Measurements from ENCODE around the gene ARHGEF39.

ARHGEF39 gene

DNA sequence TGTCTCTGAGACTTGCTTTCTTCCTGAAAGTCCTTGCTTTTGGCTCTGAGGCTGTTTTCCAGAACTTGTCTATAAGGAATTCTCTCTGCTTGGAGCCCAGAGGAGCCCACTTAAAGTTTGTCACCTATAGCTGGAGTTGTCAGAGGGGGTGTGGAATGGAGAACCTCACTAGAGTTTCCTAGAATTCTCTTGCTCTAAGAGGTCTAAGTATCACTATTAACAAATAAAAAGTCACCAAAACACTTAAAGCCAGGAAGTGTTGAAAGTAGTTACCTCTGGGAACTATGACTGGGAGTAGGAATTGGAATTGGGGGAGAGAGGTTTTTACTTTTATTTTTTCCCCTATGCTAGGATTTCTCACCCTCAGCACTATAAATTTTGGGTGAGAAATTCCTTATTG lies 29.3 kb downstream of the ARHGEF39 start:
- Mint-ChIP-seq H3K36me3 (ENCODE audit: low read depth) (peaks cover 21% of the 10 kb centered on the region), H3K27me3 (ENCODE audit: low read depth, poor library complexity) (peaks cover 19% of the 10 kb centered on the region), H3K4me1 (peaks cover 30% of the 10 kb centered on the region), H3K27ac (peak overlapping the region; percentile 37), H3K9me3 (peaks cover 22% of the 10 kb centered on the region), H3K4me3 (no peak overlapping the region)
- TF ChIP-seq, protein P1, sequence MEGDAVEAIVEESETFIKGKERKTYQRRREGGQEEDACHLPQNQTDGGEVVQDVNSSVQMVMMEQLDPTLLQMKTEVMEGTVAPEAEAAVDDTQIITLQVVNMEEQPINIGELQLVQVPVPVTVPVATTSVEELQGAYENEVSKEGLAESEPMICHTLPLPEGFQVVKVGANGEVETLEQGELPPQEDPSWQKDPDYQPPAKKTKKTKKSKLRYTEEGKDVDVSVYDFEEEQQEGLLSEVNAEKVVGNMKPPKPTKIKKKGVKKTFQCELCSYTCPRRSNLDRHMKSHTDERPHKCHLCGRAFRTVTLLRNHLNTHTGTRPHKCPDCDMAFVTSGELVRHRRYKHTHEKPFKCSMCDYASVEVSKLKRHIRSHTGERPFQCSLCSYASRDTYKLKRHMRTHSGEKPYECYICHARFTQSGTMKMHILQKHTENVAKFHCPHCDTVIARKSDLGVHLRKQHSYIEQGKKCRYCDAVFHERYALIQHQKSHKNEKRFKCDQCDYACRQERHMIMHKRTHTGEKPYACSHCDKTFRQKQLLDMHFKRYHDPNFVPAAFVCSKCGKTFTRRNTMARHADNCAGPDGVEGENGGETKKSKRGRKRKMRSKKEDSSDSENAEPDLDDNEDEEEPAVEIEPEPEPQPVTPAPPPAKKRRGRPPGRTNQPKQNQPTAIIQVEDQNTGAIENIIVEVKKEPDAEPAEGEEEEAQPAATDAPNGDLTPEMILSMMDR (IDR thresholded peaks at IDR 0.05): no peak
- no peak for DNase-seq

DNA sequence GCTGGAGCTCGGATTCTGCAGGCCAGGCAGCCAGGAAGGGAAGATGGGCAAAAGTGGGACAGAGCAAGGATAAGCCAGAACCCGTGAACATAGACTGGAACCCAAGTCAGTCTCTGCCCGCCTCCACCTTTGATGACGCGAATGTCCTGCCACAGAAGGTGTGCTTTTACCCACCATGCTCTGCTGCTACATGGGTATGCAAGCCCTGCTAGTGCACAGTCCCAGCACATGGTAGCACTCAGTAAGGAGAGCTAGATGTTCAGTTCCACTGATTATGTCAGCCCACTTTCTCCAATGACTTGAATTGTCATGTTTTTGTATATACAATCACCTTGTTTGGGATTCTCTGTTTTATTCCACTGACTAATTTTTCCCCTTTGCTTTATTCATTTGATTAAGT lies 35.4 kb downstream of the ARHGEF39 start:
- H3K27ac Mint-ChIP-seq: no peak overlapping the region
- peaks cover 7% of the 10 kb centered on the region for H3K9me3 Mint-ChIP-seq
- H3K36me3 Mint-ChIP-seq (ENCODE audit: low read depth): peaks cover 6% of the 10 kb centered on the region
- H3K4me1 Mint-ChIP-seq: peaks cover 13% of the 10 kb centered on the region
- DNase-seq: no peak
- TF ChIP-seq, protein P1 (IDR thresholded peaks at IDR 0.05): no peak
- peaks cover 3% of the 10 kb centered on the region for H3K27me3 Mint-ChIP-seq (ENCODE audit: low read depth, poor library complexity)
- no peak overlapping the region for H3K4me3 Mint-ChIP-seq

DNA sequence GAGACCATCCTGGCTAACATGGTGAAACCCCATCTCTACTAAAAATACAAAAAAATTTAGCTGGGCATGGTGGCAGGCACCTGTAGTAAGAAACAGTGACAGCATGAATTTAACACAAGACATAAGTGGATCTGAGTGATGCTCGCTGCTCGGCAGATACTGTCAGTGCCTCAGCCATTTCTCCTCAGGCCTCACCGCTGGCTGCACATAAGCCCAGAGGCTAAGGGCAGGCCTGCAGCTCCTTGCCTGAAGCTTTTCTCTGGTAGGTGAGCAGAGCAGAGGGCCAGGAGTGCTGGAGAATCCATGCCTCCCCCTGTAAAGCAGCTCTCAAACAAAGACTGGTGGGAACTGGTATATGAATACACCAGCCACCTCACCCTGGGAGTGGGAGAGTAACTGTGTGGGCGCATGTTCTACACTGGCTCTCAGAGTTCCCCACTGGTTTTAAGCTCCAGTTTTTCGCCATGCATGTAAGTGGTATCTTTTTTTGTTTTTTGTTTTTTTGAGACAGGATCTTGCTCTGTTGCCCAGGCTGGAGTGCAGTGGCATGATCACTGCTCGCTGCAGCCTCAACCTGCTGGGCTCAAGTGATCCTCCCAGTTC lies 36.5 kb downstream of the ARHGEF39 start:
- peaks cover 3% of the 10 kb centered on the region for H3K4me1 Mint-ChIP-seq
- peaks cover 4% of the 10 kb centered on the region for H3K9me3 Mint-ChIP-seq
- peaks cover 3% of the 10 kb centered on the region for H3K36me3 Mint-ChIP-seq (ENCODE audit: low read depth)
- DNase-seq: no peak
- no peak overlapping the region for H3K27ac Mint-ChIP-seq
- no peak overlapping the region for H3K4me3 Mint-ChIP-seq
- peaks cover under 1% of the 10 kb centered on the region for H3K27me3 Mint-ChIP-seq (ENCODE audit: low read depth, poor library complexity)
- TF ChIP-seq, protein P1 (IDR thresholded peaks at IDR 0.05): no peak

DNA sequence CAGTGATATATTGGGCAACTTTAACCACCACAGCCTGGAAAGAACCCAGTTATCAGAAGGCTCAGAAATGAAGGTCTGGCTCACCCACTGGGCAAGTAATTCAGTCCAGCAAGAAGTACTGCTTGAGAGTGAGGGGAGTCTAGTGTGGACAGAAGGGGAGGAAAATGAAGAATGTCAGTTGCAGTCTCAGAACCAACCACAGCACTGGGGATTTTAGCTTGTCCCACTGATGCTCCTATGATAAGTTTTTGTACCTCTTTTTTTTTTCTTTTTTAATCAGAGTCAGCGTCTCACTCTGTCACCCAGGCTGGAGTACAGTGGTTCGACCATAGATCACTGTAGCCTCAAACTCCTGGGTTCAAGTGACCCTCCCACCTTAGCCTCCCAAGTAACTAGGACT lies 37.4 kb downstream of the ARHGEF39 start:
- TF ChIP-seq, protein P1 (IDR thresholded peaks at IDR 0.05): no peak
- Mint-ChIP-seq H3K36me3 (ENCODE audit: low read depth) (no peaks in the 10 kb centered on the region), H3K27ac (no peak overlapping the region), H3K4me1 (no peaks in the 10 kb centered on the region), H3K27me3 (ENCODE audit: low read depth, poor library complexity) (no peaks in the 10 kb centered on the region), H3K4me3 (no peak overlapping the region), H3K9me3 (no peaks in the 10 kb centered on the region)
- no peak for DNase-seq

DNA sequence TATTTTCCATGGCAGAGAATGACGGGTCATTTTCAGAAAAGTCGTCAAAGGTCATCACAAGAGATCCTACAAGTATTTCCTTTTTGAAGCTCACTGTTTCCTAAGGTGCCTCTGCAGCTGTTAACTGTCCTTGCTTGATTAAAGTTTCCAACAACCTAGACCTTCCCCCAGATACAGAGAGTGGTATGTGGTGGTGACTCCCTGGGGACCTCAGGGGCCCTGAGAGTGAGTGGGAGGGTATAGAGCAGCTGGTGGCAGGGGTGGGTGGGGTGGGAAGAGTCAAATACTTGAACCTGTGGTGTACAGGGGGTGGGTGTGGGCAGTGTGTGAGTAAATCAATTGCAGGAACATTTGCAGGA lies 45.2 kb downstream of the ARHGEF39 start:
- Mint-ChIP-seq H3K36me3 (ENCODE audit: low read depth) (no peaks in the 10 kb centered on the region), H3K27me3 (ENCODE audit: low read depth, poor library complexity) (peaks cover 58% of the 10 kb centered on the region), H3K4me3 (no peak overlapping the region), H3K9me3 (no peaks in the 10 kb centered on the region), H3K4me1 (peaks cover 23% of the 10 kb centered on the region), H3K27ac (no peak overlapping the region)
- TF ChIP-seq, protein P1 (IDR thresholded peaks at IDR 0.05): no peak
- no peak for DNase-seq
